GM19372 (cell line): ENCODE measurements around the gene ACAD10.
"Not testable (repeated sequence)": the region's sequence is repeated elsewhere in the genome, so short reads cannot be mapped to it uniquely, and the experiment has no call there.

Source experiments
- ATAC-seq: cut with Tn5 transposase; IDR thresholded peaks from one replicate; pipeline ENCODE4 v1.9.1; 2021; ENCODE audit warnings: mild to moderate bottlenecking, low read depth, moderate library complexity; ENCODE audit not compliant: unreplicated experiment

The ACAD10 gene

DNA sequence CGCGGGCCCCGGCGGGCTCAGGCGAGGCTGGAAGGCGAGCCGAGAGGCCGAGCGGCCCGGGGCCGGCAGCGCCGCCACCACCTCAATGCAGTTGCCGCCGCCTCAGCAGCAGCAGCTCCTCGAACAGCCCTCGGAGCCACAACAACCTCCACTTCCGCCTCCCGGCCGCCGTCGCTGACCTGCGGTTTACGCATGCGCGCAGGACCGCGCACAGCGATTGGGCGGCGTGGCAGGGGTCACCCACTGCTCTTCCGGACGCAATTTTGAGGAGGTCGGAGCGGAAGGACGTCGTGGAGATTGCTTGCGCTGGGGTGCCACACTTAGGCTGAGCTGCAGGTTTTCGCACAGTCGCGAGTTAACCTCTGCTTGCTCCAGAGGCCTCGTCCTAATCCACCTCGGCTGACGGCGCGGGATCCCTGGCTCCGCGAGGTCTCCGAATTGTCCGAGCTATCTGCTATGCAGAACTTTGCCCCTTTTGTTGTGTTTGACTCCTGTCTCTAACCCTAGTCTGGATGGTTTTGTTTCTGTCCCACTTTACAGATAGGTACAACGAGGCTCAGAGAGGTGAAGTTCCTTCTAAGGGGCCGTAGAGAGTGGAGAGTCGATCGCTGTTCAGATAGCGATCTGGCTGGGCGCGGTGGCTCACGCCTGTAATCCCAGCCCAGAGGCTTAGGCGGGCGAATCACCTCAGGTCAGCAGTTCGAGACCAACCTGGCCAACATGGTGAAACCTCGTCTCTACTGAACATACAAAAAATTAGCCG is at the start of gene ACAD10, which contains the start of gene BRAP:
ACAD10 (plus strand) TSS at position 243 of the 763 bp plus-strand sequence. CDS start 6,657 bp downstream, outside the sequence.
BRAP (minus strand) TSS at position 146 of the 763 bp plus-strand sequence. CDS start 164 bp downstream, outside the sequence.
- ATAC-seq: peak; percentile 91

- no peak for ATAC-seq
Measured at GRCh38 chr12:111636209-111636945, 49.5 kb upstream of the ACAD10 start.

GRCh38 chr12:111638556-111638955 is 47.3 kb upstream of the ACAD10 start:
- no peak for ATAC-seq

GRCh38 chr12:111640506-111640905 is 45.3 kb upstream of the ACAD10 start:
- ATAC-seq: no peak

GRCh38 chr12:111642681-111643426 is 43.0 kb upstream of the ACAD10 start:
- ATAC-seq: no peak

DNA sequence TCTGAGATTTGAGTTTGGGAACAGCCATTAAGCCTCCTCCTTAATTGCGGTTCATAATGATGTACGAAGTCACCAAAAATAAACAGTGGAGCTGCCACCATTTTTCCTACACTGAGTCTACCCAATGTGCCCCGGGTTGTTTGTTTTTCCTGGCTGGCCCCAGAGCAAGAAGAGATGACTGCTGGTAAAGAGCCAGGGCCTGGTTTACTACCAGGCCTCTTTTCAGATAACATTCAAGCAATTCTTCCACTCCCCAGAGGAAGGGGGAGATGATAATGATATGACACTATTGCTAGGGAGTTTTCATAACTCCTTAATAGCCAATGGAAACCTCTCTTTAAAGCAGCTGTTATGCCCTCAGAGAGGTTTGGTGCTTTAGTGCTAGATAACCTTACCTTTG is 42.4 kb upstream of the ACAD10 start:
- ATAC-seq: no peak

- no peak for ATAC-seq
Measured at GRCh38 chr12:111645433-111645832, 40.4 kb upstream of the ACAD10 start.

GRCh38 chr12:111650912-111651311 is 34.9 kb upstream of the ACAD10 start:
- no peak for ATAC-seq

DNA sequence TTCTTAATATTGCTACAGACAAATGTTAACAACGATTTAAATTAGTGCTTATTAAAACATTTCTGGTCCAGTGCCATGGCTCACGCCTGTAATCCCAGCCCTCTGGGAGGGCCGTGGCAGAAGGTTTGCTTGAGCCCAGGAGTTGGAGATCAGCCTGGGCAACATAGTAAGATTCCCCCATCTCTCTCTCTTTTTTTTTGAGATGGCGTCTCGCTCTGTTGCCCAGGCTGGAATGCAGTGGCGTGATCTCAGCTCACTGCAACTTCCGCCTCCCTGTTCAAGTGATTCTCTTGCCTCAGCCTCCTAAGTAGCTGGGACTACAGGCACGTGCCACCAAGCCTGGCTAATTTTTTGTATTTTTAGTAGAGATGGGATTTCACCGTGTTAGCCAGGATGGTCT is 33.3 kb upstream of the ACAD10 start:
- ATAC-seq: not testable (repeated sequence)

DNA sequence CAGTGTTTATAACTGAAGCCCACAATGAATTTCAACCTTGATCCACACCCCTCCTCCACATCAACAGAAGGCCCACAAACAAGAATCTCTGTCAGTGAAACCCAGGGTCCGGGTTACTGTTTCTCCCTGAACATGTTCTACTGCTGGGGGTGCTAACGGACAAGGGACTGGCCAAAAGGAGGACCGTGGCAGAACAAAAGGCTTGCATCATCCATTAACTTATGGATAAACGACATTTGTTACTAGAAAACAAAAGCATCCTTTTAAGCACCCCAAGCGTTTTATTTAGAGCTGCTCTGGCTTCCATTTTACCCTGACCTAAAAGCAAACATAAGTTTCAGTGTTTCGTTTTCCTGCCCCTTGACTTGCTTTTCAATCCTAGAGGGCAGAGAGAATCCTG is 32.3 kb upstream of the ACAD10 start:
- no peak for ATAC-seq

DNA sequence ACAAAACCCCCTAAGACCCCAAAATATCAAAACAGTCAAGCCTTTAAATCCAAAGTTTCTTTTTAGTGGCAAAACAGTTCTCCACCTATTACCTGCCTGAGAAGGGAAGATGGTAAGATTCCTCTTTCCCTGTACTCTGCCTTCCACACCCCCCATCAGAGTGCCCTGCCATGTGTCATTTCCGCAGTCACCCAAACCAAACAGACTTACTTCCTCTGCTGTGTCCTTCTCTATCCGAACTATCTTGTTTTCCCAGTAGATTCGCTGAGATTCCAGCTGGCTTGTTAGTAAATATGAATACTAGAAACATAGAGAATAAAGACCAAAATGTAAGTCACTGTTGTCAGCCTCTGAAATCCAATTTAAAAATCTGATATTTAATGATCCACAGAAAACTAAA is 30.5 kb upstream of the ACAD10 start:
- ATAC-seq: no peak

GRCh38 chr12:111656016-111656415 is 29.8 kb upstream of the ACAD10 start:
- no peak for ATAC-seq

- ATAC-seq: no peak
Measured at GRCh38 chr12:111664499-111664898, 21.4 kb upstream of the ACAD10 start.

- ATAC-seq: no peak
Measured at GRCh38 chr12:111664961-111665865, 20.6 kb upstream of the ACAD10 start.

- ATAC-seq: no peak
Measured at GRCh38 chr12:111672822-111673381, 13.0 kb upstream of the ACAD10 start.

GRCh38 chr12:111673503-111673902 is 12.3 kb upstream of the ACAD10 start:
- no peak for ATAC-seq

GRCh38 chr12:111677186-111677585 is 8.7 kb upstream of the ACAD10 start:
- no peak for ATAC-seq

DNA sequence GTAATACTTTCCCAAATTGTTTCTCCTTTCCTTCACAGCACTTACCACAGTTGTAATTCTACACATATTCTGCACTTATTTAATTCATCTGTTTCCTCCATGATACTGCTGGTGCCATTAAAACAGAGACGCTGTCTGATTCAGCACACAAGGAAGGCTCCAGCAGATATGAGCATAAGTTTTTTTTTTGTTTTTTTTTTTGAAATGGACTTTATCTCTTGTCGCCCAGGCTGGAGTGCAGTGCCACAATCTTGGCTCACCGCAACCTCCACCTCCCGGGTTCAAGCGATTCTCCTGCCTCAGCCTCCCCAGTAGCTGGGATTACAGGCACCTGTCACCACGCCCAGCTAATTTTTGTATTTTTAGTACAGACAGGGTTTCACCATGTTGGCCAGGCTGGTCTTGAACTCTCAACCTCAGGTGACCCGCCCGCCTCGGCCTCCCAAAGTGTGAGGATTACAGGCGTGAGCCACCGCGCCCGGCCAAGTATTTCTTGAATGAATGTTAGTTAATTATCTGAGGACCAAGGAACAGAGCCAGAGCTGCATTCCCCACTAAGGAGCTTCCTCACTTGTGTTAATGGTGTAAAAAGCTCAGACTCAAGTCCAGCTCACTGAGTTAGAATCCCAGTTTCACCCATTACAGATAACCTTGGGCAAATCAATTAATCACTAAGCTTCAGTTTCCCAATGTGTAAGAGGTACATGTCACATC is 1.2 kb upstream of the ACAD10 start:
- not testable (repeated sequence) for ATAC-seq

DNA sequence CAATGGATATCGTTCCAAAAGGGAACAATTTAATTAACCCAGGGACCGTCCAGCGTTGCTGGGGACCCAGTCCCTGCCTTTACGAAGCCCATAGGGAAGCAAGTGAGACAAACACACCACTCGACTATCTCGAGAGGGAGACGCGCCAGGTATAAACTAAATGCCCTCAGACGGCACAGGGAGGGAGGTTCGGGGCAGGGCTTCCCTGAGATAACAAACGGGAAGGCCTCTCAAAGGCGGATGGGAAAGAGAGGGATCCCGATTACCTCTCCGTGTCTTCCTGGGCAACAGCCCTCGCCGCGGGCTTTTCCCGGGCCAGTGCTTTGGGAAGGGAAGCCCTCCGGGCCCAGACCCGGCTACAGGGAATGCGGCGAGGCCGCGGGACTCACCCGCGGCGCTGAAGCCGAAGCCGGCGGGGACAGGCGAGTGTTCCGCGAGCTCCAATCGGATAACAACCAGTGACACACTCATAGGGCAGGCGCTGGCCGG is 487 bp upstream of the ACAD10 start:
- peak; percentile 9 for ATAC-seq
